ENCODE results near the gene AZU1.
"Not testable (repeated sequence)": the region's sequence is repeated elsewhere in the genome, so short reads cannot be mapped to it uniquely, and the experiment has no call there.

The AZU1 gene

DNA sequence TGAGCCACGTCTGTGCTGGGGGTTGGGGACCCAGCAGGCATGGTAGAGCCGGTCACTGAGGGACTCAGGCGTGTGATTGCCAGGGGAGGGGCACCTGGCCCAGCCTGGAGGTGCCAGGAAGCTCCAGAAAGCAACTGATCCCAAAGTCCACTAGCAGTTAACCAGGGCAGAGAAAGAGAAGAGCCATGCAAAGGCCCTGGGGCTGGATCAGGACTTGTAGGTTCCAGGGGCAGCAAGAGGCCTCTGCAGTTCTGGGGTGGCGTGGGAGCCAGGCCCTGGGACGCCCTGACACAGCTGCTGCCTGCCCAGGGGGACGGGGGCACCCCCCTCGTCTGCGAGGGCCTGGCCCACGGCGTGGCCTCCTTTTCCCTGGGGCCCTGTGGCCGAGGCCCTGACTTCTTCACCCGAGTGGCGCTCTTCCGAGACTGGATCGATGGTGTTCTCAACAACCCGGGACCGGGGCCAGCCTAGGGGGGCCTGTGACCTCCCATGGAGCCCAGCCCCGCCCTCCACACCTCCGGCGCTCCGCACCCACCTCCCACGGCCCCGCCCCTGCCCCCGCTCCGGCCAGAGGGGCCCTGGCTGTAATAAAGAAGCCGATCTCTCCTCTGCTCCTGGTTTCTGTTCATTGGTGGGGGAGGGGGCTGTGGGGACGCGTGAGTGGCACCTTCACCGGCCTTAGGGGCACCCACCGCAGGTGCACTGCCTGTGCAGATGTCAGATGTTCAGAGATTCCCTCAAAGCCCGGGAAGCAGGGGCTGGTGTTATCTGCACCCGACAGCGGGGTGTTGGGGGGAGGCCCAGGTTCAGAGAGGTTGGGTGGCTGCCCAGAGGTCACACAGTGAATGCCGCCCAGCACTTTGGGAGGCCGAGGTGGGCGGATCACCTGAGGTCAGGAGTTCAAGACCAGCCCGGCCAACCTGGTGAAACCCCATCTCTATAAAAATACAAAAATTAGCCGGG is 4.1 kb downstream of the AZU1 start:
- no peak for DNase-seq

DNA sequence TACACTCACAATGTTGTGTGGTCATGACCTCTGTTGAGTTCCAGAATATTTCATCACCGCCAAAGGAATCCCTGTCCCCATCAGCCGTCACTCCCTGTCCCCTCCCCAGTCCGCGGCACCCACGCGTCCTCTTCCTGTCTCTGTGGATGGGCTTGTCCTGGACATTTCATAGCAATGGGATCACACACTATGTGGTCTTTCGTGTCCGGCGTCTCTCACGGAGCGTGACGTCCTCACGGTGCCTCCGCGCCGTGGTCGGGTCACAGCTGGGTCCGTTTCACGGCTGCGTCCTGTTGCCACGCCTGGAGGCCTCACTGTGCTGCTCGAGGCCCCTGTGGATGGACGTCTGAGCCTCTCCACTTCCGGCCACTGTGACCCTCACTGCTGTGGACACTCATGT is 6.6 kb downstream of the AZU1 start:
- no peak for DNase-seq

DNA sequence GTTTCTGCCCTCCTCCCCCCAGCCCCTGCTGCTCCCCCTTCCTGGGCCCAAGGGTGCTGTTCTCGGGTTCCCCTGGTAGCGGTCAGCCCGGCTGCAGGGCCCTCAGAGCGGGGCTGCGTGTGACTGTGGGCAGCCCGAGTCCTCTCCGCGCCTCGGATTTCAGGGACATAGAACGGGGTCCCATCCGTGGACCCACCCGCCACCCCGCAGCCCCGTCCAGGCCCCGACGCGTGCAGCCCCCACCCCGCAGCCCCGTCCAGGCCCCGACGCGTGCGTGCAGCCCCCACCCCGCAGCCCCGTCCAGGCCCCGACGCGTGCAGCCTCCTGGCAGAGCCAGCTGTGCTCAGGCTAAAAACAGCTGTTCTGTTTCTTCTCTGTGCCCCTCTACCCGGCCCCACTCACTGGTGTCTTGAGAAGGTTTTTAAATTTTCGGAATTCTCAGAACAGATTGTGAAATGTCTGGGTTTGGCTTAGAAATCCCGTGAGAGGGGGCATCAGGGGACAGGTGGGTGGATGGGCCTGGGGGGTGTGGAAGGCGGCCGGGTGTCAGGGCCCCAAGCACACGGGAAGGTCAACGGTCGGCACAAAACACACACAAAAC is 7.7 kb downstream of the AZU1 start:
- no peak for DNase-seq

DNA sequence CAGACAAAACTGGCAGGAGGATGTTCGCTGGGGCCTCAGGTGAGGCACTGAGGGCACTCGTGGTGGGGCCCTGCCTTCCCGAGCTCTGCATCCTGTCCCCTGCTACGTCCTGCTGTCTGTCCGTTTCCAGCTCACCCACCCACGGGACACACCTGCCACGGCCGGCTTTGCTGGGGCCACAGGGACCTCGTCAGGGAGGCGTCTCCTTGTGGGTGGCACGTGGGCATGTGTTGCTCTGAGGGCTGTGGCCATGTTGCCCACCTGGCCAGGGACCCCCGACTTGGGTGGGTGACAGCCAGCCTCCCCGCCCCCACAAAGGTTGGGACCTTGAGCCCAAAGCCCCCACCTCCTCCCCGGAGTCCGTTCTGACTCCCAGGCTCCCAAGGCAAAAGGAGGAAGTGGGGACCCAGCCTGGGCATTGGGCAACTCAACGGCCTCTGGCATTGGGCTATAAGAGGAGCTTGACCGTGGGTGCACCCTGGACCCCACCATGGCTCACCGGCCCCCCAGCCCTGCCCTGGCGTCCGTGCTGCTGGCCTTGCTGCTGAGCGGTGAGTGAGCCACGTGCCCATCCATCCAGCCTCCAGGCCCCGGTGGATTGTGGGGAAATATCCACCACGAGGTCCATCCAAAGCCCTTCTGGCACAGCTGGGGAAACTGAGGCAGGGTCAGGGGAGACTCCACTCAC is 13.0 kb downstream of the AZU1 start, which contains the start of gene PRTN3:
PRTN3 (plus strand) TSS at position 481 of the 688 bp plus-strand sequence; CDS start at position 491, 10 bp downstream.
- no peak for DNase-seq

DNA sequence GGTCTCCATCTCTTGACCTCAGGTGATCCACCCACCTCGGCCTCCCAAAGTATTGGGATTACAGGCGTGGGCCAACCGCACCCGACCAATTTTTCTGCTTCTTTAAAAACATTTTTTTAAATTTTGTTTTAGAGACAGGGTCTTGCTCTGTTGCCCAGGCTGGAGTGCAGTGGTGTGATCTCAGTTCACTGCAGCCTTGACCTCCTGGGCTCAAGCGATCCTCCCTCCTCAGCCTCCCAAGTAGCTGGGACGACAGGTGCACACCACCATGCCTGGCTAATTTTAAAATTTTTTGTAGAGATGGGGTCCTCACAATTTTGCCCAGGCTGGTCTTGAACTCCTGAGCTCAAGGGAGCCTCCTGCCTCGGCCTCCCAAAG is 15.2 kb downstream of the AZU1 start:
- not testable (repeated sequence) for DNase-seq

DNA sequence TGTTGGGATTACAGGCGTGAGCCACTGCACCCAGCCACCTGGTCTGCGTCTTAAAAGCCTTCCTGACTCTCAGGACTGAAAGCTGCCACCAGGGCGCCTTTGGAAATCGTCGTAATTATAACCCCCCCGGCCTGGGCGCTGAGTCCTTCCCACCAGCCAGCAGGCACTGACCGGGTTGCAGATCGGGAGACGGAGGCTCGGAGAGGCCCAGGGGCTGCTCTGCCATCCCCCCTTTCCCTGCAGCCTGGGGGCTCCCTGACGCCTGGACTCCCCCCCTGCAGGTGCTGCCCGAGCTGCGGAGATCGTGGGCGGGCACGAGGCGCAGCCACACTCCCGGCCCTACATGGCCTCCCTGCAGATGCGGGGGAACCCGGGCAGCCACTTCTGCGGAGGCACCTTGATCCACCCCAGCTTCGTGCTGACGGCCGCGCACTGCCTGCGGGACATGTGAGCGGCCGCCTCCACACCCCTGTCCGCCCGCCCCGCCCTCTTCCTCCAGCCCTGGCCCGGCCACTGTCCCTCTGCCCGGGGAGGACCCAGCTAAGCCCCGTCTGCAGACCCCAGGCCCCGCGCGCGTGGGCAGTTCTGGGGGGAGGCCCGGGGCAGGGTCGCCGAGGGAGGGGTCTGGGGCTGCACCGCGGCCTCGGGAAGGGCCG is 15.7 kb downstream of the AZU1 start:
- DNase-seq: peak; percentile 13

DNA sequence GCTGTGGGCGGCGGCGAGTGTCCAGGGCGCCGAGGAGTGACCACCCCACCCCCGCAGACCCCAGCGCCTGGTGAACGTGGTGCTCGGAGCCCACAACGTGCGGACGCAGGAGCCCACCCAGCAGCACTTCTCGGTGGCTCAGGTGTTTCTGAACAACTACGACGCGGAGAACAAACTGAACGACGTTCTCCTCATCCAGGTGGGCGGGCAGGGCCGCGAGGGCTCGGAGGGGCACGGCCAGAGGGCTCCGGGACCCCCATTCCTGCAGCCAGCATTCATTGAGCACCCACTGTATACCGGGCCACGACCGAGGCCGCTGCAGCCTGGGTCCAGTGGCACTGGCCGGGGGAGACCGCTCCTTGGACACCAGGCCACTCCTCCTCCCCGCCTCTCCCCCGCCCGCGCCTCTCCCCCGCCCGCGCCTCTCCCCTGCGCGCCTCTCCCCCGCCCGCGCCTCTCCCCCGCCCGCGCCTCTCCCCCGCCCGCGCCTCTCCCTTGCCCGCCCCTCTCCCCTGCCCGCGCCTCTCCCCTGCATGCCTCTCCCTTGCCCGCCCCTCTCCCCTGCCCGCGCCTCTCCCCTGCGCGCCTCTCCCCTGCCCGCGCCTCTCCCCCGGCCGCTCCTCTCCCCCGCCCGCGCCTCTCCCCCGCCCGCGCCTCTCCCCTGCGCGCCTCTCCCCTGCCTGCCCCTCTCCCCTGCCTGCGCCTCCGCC is 16.4 kb downstream of the AZU1 start:
- peak; percentile 12 for DNase-seq

DNA sequence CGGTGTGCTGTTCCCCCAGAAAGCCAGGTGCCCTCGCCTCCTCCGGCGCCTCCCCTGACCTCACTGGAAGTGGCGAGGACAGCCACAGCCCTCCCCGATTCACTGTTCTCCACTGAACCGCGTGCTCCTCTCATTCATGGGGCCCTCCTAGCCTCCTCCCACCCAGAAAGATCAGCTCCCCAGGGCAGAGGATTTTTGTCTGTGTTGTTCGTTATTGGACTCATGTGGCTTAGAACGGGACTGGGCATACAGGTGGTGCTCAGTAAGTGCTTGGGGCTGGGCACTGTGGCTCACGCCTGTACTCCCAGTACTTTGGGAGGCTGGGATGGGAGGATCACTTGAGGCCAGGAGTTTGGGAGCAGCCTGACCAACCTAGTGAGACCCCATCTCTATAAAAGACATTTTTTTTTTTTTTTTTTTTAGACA is 16.9 kb downstream of the AZU1 start:
- peak; percentile 9 for DNase-seq

DNA sequence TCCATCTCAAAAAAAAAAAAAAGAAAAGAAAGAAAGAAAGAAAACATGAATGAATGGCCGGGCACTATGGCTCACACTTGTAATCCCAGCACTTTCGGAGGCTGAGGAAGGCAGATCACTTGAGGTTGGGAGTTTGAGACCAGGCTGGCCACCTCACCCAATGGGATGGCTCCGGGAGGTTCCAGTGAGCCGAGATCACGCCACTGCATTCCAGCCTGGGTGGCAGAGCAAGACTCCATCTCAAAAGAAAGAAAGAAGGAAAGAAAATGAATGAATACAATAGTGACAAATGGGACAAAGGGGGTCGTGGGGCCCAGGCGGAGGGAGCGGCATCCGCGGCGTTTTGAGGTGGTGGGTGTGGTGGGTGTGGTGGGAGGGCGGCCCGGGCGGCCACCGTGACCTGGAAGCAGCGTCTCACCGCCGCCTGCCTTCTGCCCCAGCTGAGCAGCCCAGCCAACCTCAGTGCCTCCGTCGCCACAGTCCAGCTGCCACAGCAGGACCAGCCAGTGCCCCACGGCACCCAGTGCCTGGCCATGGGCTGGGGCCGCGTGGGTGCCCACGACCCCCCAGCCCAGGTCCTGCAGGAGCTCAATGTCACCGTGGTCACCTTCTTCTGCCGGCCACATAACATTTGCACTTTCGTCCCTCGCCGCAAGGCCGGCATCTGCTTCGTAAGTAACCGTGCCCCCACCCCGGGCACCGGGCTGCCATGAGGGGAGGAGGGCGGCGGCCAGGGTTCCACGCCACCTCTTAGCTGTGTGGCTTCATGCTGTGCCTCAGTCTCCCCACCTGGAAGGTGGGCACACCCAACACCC is 18.3 kb downstream of the AZU1 start:
- DNase-seq: no peak

DNA sequence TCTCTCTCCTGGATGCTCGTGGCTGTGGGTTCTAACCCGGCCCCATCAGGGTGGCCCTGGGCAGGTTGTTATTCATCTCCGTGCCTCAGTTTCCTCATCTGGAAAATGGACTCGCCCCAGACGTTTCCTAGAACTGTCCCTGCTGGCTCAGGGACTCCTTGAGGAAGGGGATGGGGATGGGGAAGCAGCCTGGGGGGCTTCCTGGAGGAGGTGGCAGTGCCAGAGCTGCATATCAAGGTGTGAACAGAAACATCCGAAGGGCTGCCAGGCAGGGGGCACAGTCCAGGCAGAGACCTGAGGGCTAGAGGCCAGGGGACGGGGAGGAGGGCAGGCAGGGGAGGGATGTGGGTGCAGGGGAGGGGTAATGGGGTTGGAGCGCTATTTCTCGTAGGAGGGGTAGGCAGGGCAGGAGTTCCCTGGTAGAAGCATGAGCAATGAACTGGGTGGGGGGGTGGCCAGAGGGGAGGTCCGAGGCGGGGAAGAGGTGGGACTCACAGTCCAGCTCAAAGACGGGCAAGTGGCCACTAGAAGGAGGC is 20.8 kb downstream of the AZU1 start:
- no peak for DNase-seq

DNA sequence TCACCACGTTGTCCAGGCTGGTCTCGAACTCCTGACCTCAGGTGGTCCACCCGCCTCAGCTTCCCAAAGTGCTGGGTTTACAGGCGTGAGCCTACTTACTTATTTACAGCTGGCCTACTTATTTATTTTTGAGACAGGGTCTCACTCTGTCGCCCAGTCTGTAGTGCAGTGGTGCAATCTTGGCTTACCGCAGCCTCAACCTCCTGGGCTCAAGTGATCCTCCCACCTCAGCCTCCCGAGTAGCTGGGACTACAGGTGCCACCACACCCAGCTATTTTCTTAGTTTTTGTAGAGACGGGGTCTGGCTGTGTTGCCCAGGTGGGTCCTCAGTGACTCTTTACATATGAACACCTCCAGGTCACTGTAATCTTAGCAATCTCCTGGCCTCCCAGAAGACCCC is 21.6 kb downstream of the AZU1 start:
- not testable (repeated sequence) for DNase-seq

DNA sequence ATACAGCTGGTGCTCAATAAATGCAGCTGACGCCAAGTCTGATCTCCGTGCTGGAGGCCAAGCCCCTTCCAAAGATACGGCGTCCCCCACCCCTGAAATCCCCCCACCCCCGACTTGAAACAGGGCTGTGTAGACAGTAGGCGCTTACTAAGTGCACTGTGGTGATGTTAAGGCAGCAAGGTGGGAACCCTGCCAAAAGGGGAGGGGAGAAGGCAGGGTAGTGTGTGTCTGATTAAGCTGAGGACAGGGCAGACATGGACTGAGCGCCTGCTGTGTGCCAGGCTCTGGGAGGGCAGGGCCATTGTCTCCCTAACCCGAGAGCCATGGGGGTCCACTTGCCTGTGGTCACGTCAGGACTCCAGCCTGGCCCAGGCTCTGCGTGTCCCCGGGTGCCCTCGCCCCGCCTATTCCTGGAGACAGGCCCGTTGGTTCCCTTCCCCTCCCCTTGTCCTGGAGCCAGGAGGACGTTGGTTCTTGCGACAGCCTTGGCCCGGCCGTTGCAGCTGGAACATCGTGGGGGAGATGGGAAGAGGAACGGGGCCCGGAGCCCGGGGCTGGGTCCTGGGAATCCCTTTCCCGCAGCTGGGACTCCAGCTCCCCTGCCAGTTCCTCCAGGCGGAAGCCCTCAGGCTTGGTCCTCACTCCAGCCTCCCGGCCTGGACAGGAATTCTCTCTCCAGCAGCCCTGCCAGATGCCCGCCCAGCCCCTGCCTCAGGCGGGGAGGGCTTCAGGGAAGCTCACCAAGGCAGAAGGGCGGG is 22.8 kb downstream of the AZU1 start:
- peak; percentile 22 for DNase-seq

DNA sequence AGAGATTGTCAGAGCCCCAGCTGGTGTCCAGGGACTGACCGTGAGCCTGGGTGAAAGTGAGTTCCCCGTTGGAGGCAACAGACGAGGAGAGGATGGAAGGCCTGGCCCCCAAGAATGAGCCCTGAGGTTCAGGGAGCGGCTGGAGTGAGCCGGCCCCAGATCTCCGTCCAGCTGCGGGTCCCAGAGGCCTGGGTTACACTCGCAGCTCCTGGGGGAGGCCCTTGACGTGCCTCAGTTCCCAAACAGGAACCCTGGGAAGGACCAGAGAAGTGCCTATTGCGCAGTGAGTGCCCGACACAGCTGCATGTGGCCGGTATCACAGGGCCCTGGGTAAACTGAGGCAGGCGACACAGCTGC is 23.3 kb downstream of the AZU1 start:
- DNase-seq: no peak

DNA sequence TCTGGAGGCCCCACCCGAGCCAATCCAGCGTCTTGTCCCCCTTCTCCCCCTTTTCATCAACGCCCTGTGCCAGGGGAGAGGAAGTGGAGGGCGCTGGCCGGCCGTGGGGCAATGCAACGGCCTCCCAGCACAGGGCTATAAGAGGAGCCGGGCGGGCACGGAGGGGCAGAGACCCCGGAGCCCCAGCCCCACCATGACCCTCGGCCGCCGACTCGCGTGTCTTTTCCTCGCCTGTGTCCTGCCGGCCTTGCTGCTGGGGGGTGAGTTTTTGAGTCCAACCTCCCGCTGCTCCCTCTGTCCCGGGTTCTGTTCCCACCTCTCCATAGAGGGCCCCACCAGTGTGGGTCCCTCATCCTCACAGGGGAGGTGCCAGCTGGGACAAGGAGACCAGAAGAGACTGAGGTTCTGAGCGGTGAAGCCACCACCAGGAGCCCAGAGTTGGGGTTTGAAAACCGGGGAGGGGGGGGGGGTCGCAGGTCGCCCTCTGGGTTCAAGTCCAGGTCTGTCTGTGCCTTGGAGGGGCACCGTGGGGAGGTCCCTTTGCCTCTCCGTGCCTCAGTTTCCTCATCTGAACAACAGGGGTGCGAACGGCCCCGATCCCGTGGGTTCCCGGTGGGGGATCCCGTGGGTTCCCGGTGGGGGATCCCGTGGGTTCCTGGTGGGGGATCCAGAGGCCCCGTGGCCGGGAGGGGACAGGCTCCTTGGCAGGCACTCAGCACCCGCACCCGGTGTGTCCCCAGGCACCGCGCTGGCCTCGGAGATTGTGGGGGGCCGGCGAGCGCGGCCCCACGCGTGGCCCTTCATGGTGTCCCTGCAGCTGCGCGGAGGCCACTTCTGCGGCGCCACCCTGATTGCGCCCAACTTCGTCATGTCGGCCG is 24.7 kb downstream of the AZU1 start, which contains the start of gene ELANE:
ELANE (plus strand) TSS at position 168 of the 878 bp plus-strand sequence; CDS start at position 194, 26 bp downstream.
- no peak for DNase-seq

DNA sequence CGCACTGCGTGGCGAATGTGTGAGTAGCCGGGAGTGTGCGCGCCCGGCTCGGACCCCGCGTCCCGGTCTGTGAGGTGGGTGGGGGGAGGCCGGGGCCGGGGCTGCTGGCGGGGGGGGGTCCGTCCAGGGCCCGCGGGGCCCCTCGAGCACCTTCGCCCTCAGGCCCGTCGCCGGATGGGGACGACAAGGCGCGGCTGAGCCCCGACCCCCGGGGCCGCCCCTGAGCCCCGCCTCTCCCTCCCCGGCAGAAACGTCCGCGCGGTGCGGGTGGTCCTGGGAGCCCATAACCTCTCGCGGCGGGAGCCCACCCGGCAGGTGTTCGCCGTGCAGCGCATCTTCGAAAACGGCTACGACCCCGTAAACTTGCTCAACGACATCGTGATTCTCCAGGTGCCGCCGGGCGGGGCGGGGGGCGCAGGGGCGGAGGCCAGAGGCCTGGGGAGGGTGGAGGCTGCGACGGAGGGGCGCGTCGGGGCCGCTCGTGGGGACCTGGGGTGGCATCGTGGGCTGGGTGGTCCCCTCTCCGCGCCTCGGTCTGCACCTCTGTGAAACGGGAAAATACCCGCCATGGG is 25.5 kb downstream of the AZU1 start:
- DNase-seq: no peak

DNA sequence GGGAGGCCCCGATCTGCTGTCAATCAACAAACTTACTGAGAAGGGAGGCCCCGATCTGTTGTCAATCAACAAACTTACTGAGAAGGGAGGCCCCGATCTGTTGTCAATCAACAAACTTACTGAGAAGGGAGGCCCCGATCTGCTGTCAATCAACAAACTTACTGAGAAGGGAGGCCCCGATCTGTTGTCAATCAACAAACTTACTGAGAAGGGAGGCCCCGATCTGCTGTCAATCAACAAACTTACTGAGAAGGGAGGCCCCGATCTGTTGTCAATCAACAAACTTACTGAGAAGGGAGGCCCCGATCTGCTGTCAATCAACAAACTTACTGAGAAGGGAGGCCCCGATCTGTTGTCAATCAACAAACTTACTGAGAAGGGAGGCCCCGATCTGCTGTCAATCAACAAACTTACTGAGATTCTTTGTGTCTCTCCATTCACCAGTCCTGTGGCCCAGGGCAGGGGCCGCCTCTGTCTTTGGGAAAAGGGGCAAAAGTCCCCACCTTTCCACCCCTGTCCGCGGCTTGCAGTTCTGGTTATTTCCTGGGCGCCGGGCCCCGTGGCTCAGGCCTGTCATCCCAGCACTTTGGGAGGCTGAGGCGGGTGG is 26.1 kb downstream of the AZU1 start:
- not testable (repeated sequence) for DNase-seq

DNA sequence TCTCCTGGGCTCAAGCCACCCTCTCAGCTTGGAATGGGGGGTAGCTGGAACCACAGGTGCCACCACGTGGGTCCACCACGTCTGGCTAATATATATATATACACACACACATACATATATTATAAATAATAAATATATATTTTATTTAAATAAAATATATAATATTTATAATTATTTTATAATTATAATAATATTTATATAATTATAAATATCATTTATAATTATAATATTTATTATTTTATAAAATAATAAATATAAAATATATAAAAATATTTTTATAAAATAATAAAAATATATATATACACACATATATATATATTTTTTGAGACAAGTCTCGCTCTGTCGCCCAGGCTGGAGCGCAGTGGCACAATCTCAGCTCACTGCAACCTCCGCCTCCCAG is 26.9 kb downstream of the AZU1 start:
- no peak for DNase-seq

DNA sequence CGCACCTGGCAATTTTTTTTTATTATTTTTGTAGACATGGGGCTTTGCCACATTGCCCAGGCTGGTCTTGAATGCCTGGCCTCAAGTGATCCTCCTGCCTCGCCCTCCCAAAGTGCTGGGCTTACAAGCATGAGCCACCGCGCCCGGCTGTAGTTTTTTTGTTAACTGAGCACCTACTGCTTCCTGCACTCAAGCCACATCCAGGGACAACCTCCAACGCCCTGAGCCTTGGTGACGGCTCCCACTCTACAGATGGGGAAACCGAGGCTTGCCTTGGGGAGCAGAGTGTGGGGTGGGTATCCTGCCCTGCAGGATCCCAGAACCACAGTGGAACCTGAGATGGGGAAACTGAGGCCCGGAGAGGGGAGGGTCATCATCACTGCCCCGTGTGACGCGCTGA is 27.5 kb downstream of the AZU1 start:
- DNase-seq: no peak

All from NCI-H2227 treated with DMSO at 0.1 percent for 48 hours (cell line).